Panc1 (cell line): ENCODE data around the gene B4GALT3. TPM values are rescaled to one million over a fixed set of nuclear protein-coding genes. Genes with fewer than 3 reads are reported as not detected.

Experiments
- ATAC-seq: fragments of 200-7000 bp; cut with Tn5 transposase; 2 replicates; pipeline ENCODE4 v1.9.1; 2020; ENCODE audit warnings: mild to moderate bottlenecking, moderate library complexity
- BruUV-seq: library from RNA; stranded (reverse); fragments of 400-500 nt; replicated peaks from 2 replicates; lab custom pipeline; 2021; lab: Mats Ljungman, UMichigan
- CTCF ChIA-PET: fragments of 300-600 bp; sonication (Branson Sonifier 250); formaldehyde crosslinking; loops from one replicate; lab custom pipeline; 2022; ENCODE audit warnings: antibody characterized with exemption; lab: Charles Lee
- POLR2A ChIA-PET: fragments of 300-600 bp; sonication (Branson Sonifier 250); formaldehyde crosslinking; loops from one replicate; lab custom pipeline; 2022; ENCODE audit warnings: antibody characterized with exemption; lab: Charles Lee
- DNase-seq: peaks from one replicate; pipeline ENCODE4 v3.0.0-alpha.2; 2010; ENCODE audit warnings: low read depth, low spot score
- H3K27ac ChIP-seq: 2 replicates; pipeline ENCODE4 v1.5.1; 2011; ENCODE audit warnings: mild to moderate bottlenecking, low read length, inconsistent platforms
- H3K27me3 ChIP-seq: fragments of 200-500 bp; sonication (Bioruptor generic); 2 replicates; pipeline ENCODE4 v1.6.0; 2014; ENCODE audit warnings: low read length, inconsistent platforms; ENCODE audit not compliant: control insufficient read depth, insufficient read depth
- H3K36me3 ChIP-seq: fragments of 200-500 bp; sonication (Bioruptor generic); 2 replicates; pipeline ENCODE4 v1.5.1; 2014; ENCODE audit warnings: inconsistent platforms, mild to moderate bottlenecking, low read length, moderate library complexity; ENCODE audit not compliant: control insufficient read depth, insufficient read depth
- H3K4me1 ChIP-seq: 2 replicates; pipeline ENCODE4 v1.5.1; 2011; ENCODE audit warnings: inconsistent platforms, mild to moderate bottlenecking, low read length, moderate library complexity; ENCODE audit not compliant: control insufficient read depth, insufficient read depth
- H3K4me3 ChIP-seq, 2 experiments: 2 replicates each; pipeline ENCODE4 v1.5.1; 2011 to 2012; ENCODE audit warnings: low read depth in 2 of 2, low read length in 2 of 2, mild to moderate bottlenecking in 2 of 2, inconsistent platforms in 1 of 2, moderate library complexity in 1 of 2
- H3K9me3 ChIP-seq: fragments of 200-500 bp; sonication (Bioruptor generic); 2 replicates; pipeline ENCODE4 v1.5.1; 2014; ENCODE audit warnings: low read depth, mild to moderate bottlenecking, inconsistent platforms, low read length, moderate library complexity; ENCODE audit not compliant: control insufficient read depth, insufficient read depth
- CTCF ChIP-seq: fragments of 450-650 bp; IDR thresholded peaks from 2 replicates; pipeline ENCODE4 v1.5.1; 2017; ENCODE audit warnings: mild to moderate bottlenecking
- POLR2AphosphoS5 ChIP-seq: IDR thresholded peaks from 2 replicates; pipeline ENCODE4 v1.6.1; 2012; ENCODE audit warnings: mild to moderate bottlenecking, low read depth, low read length, moderate library complexity
- REST ChIP-seq, 2 experiments: IDR thresholded peaks; 2 replicates each; pipeline ENCODE4 v1.6.1; 2011 to 2012; ENCODE audit warnings: low read depth in 2 of 2, control low read depth in 1 of 2, low read length in 1 of 2, mild to moderate bottlenecking in 1 of 2, moderate library complexity in 1 of 2; ENCODE audit not compliant: insufficient read depth in 1 of 2
- SIN3A ChIP-seq: IDR thresholded peaks from 2 replicates; pipeline ENCODE4 v1.6.1; 2012; ENCODE audit warnings: low read depth, mild to moderate bottlenecking, low read length, moderate library complexity, borderline replicate concordance; ENCODE audit not compliant: insufficient read depth
- TCF7L2 ChIP-seq: IDR thresholded peaks from 2 replicates; pipeline ENCODE4 v1.6.1; 2011; ENCODE audit warnings: mild to moderate bottlenecking, low read depth, low read length, inconsistent platforms
- in situ Hi-C: cut with HindIII; loops from 2 replicates; pipeline ENCODE4 v1.10.0; 2016; ENCODE audit warnings: low sequenced_read_pairs, low pct_unique_long_range_greater_than_20kb
- intact Hi-C: fragments of 100-400 bp; cut with micrococcal nuclease; formaldehyde crosslinking; loops from one replicate; pipeline ENCODE4 v1.10.0; 2022; ENCODE audit not compliant: unreplicated experiment
- total RNA-seq: library from RNA; stranded (reverse); gene quantifications from one replicate; pipeline ENCODE4 v1.2.1, GENCODE V29; 2021; ENCODE audit not compliant: unreplicated experiment

B4GALT3 gene
- total RNA-seq, 1 experiment from 2014 or later: 28.6 TPM

- Histone ChIP-seq H3K9me3 (no peaks in the 10 kb centered on the region), H3K36me3 (peaks cover 11% of the 10 kb centered on the region), H3K4me1 (peaks cover 14% of the 10 kb centered on the region), H3K27me3 (no peaks in the 10 kb centered on the region), H3K4me3 (peak within 1 kb of the TSS; percentile 96 to 99), H3K27ac (peak within 1 kb of the TSS; percentile 99)
- POLR2A ChIA-PET: interaction anchor here (0.5 to 1.4 kb wide), 6 partner anchors 15 to 1215 kb away, joined by 3 to 11 read pairs (median 4); partner anchors contain the start of genes NIT1 and PFDN2
- BruUV-seq: no TSS peak
- CTCF ChIA-PET: interaction anchor here (0.7 kb wide), 1 partner anchor 135 kb away, joined by 3 read pairs; no protein-coding TSS in a partner anchor
- TF ChIP-seq POLR2AphosphoS5: no peak; the same call in none of the 2 replicates
- no peak for TF ChIP-seq CTCF
- TF ChIP-seq REST (IDR thresholded peaks at IDR 0.05; ENCODE audit: insufficient read depth in 1 of 2, low read depth in 2 of 2, low read length in 1 of 2): no peak
- no peak for TF ChIP-seq SIN3A
- TF ChIP-seq TCF7L2: no peak
- in situ Hi-C loops: no loop called here
- DNase-seq (peak; percentile 66), ATAC-seq (peak; percentile 96)
- intact Hi-C loops: no loop called here
Observed at GRCh38 chr1:161132410-161133219, 44.7 kb downstream of the B4GALT3 start, which contains the start of gene DEDD. TSS of gene DEDD (minus strand) at chr1:161132667. CDS start at chr1:161124462, 8,205 bp downstream.

GRCh38 chr1:161131523-161132409 lies 45.5 kb downstream of the B4GALT3 start:
- H3K4me1 ChIP-seq: peaks cover 14% of the 10 kb centered on the region
- H3K9me3 ChIP-seq: no peaks in the 10 kb centered on the region
- peak overlapping the region; percentile 96 to 99 for H3K4me3 ChIP-seq
- in situ Hi-C loops (no loop called here), intact Hi-C loops (no loop called here)
- CTCF ChIA-PET: no interaction called here
- BruUV-seq: no TSS peak
- POLR2A ChIA-PET: interaction anchor here (0.5 to 1.4 kb wide), 4 partner anchors 19 to 1214 kb away, joined by 3 read pairs; no protein-coding TSS in a partner anchor
- ATAC-seq: peak; percentile 22
- H3K36me3 ChIP-seq: peaks cover 16% of the 10 kb centered on the region
- TF ChIP-seq SIN3A (0 out of 2 replicates have a peak, but pooled peaks have one; percentile 7), POLR2AphosphoS5 (no peak)
- H3K27me3 ChIP-seq: no peaks in the 10 kb centered on the region
- peak overlapping the region; percentile 91 for H3K27ac ChIP-seq
- no peak for DNase-seq
